Fibroblast of lung (primary cell): Measurements from ENCODE around the gene NUBPL. TPM values are rescaled to one million over a fixed set of nuclear protein-coding genes. Genes with fewer than 3 reads are reported as not detected.

Experiments
- DNase-seq, 2 donors: peaks; one replicate each; pipeline versions ENCODE4 v3.0.0 to v3.0.0-alpha.2; 2010; ENCODE audit warnings: low read depth in 2 of 2
- H2AFZ ChIP-seq: 2 replicates; pipeline ENCODE4 v1.5.1; 2012; ENCODE audit warnings: low read length, control low read depth, inconsistent platforms
- H3K27ac ChIP-seq: 2 replicates; pipeline ENCODE4 v1.5.1; 2011; ENCODE audit warnings: low read length, control low read depth; ENCODE audit not compliant: insufficient read depth
- H3K27me3 ChIP-seq: 2 replicates; pipeline ENCODE4 v1.5.1; 2011; ENCODE audit warnings: mild to moderate bottlenecking, low read length; ENCODE audit not compliant: control insufficient read depth, insufficient read depth
- H3K36me3 ChIP-seq: 2 replicates; pipeline ENCODE4 v1.5.1; 2011; ENCODE audit warnings: low read length; ENCODE audit not compliant: control insufficient read depth, insufficient read depth
- H3K4me1 ChIP-seq: 2 replicates; pipeline ENCODE4 v1.5.1; 2011; ENCODE audit warnings: low read length; ENCODE audit not compliant: control insufficient read depth, insufficient read depth; ENCODE audit errors: extremely low read depth
- H3K4me2 ChIP-seq: 2 replicates; pipeline ENCODE4 v1.5.1; 2011; ENCODE audit warnings: low read length, control low read depth; ENCODE audit not compliant: insufficient read depth; ENCODE audit errors: extremely low read depth
- H3K4me3 ChIP-seq, 4 experiments: fragments of 200-600 bp in 1 of 4; sonication (generic) in 1 of 4; replicated peaks in 1 of 4; 2 replicates each; pipeline ENCODE4 v1.5.1; 2011 to 2016; ENCODE audit warnings: low read length in 4 of 4, low read depth in 3 of 4, mild to moderate bottlenecking in 3 of 4, control low read depth in 2 of 4, inconsistent platforms in 1 of 4, mixed read lengths in 1 of 4; ENCODE audit not compliant: insufficient read depth in 1 of 4; ENCODE audit errors: control extremely low read depth in 1 of 4
- H3K79me2 ChIP-seq: 2 replicates; pipeline ENCODE4 v1.5.1; 2012; ENCODE audit warnings: mild to moderate bottlenecking, low read length, inconsistent platforms; ENCODE audit not compliant: control insufficient read depth, insufficient read depth
- H3K9ac ChIP-seq: 2 replicates; pipeline ENCODE4 v1.5.1; 2011; ENCODE audit warnings: mild to moderate bottlenecking, low read length, control low read depth; ENCODE audit not compliant: insufficient read depth
- H3K9me3 ChIP-seq: 2 replicates; pipeline ENCODE4 v1.5.1; 2012; ENCODE audit warnings: low read depth, low read length; ENCODE audit not compliant: control insufficient read depth, insufficient read depth
- H4K20me1 ChIP-seq: 2 replicates; pipeline ENCODE4 v1.5.1; 2011; ENCODE audit warnings: low read length; ENCODE audit not compliant: control insufficient read depth, insufficient read depth; ENCODE audit errors: extremely low read depth
- CTCF ChIP-seq, 2 donors: IDR thresholded peaks in 1 of 2; conservative IDR thresholded peaks in 1 of 2; 1 replicate in 1 of 2; 2 replicates in 1 of 2; pipeline ENCODE4 v1.5.1; 2011 to 2012; ENCODE audit warnings: low read length in 2 of 2, control low read depth in 1 of 2, inconsistent platforms in 1 of 2, low read depth in 1 of 2, mild to moderate bottlenecking in 1 of 2
- EZH2 ChIP-seq: IDR thresholded peaks from 2 replicates; pipeline ENCODE4 v1.5.1; 2012; ENCODE audit warnings: low read length, control low read depth, mild to moderate bottlenecking; ENCODE audit errors: missing control alignments
- polyA plus RNA-seq, 2 donors: library from polyadenylated mRNA; depleted of rRNA in 1 of 2; stranded (reverse) in 1 of 2; unstranded in 1 of 2; fragments of >200 nt; gene quantifications; 2 replicates each; pipeline ENCODE4 v1.2.1, GENCODE V29; 2011 to 2012; ENCODE audit warnings: missing spikeins in 1 of 2
- total RNA-seq: library from RNA; depleted of rRNA; stranded (reverse); fragments of >200 nt; gene quantifications from 2 replicates; pipeline ENCODE4 v1.2.1, GENCODE V29; 2014

The NUBPL gene
- total and polyA plus RNA-seq, 2 donors (not counting 1 experiment from before 2014, with no cell fraction given): 9.0 to 10.7 TPM

- DNase-seq: peak in 1 of 2 donors; percentile 36
- Histone ChIP-seq H3K79me2 (no peaks in the 10 kb centered on the region), H3K4me3 (no peak overlapping the region), H4K20me1 (no peaks in the 10 kb centered on the region), H3K9me3 (no peaks in the 10 kb centered on the region), H3K36me3 (no peaks in the 10 kb centered on the region), H3K9ac (no peak overlapping the region), H2AFZ (no peak overlapping the region), H3K4me2 (no peak overlapping the region), H3K27me3 (no peaks in the 10 kb centered on the region), H3K4me1 (no peaks in the 10 kb centered on the region), H3K27ac (no peak overlapping the region)
- TF ChIP-seq EZH2: no peak
- no peak for TF ChIP-seq CTCF (conservative IDR thresholded peaks at IDR 0.05 in 1 of 2, IDR thresholded peaks at IDR 0.05 in 1 of 2; ENCODE audit: low read depth in 1 of 2, low read length in 2 of 2)
Observed at GRCh38 chr14:31596342-31597095, 35.3 kb downstream of the NUBPL start.

- no peak for DNase-seq
- H3K4me3 ChIP-seq: no peak overlapping the region
- H3K9ac ChIP-seq: no peak overlapping the region
- H3K4me1 ChIP-seq: no peaks in the 10 kb centered on the region
- no peaks in the 10 kb centered on the region for H3K79me2 ChIP-seq
- no peaks in the 10 kb centered on the region for H3K36me3 ChIP-seq
- no peaks in the 10 kb centered on the region for H3K27me3 ChIP-seq
- no peak overlapping the region for H3K4me2 ChIP-seq
- no peak overlapping the region for H3K27ac ChIP-seq
- no peaks in the 10 kb centered on the region for H3K9me3 ChIP-seq
- TF ChIP-seq EZH2: no peak
- TF ChIP-seq CTCF (conservative IDR thresholded peaks at IDR 0.05 in 1 of 2, IDR thresholded peaks at IDR 0.05 in 1 of 2; ENCODE audit: low read depth in 1 of 2, low read length in 2 of 2): no peak
- no peaks in the 10 kb centered on the region for H4K20me1 ChIP-seq
- H2AFZ ChIP-seq: no peak overlapping the region
Observed at GRCh38 chr14:31605702-31606101, 44.5 kb downstream of the NUBPL start.

GRCh38 chr14:31611778-31612433 is 50.7 kb downstream of the NUBPL start:
- H2AFZ ChIP-seq: no peak overlapping the region
- H3K27me3 ChIP-seq: no peaks in the 10 kb centered on the region
- H3K27ac ChIP-seq: no peak overlapping the region
- no peak overlapping the region for H3K4me2 ChIP-seq
- no peaks in the 10 kb centered on the region for H3K4me1 ChIP-seq
- H3K9me3 ChIP-seq: no peaks in the 10 kb centered on the region
- no peak for DNase-seq
- H4K20me1 ChIP-seq: no peaks in the 10 kb centered on the region
- no peak for TF ChIP-seq EZH2
- no peak for TF ChIP-seq CTCF (conservative IDR thresholded peaks at IDR 0.05 in 1 of 2, IDR thresholded peaks at IDR 0.05 in 1 of 2; ENCODE audit: low read depth in 1 of 2, low read length in 2 of 2)
- no peaks in the 10 kb centered on the region for H3K36me3 ChIP-seq
- H3K9ac ChIP-seq: no peak overlapping the region
- no peaks in the 10 kb centered on the region for H3K79me2 ChIP-seq
- H3K4me3 ChIP-seq: no peak overlapping the region
